GM23338 (cell line): ENCODE data around the gene LARGE1.
"Not testable (repeated sequence)": the region's sequence is repeated elsewhere in the genome, so short reads cannot be mapped to it uniquely, and the experiment has no call there.

ENCODE experiments used
- CTCF ChIP-seq, 2 experiments: fragments of 200-600 bp in 1 of 2; sonication (generic) in 1 of 2; conservative IDR thresholded peaks; 2 replicates each; pipeline versions ENCODE4 v1.5.1 to v1.6.1; 2016 to 2017; ENCODE audit warnings: antibody characterized with exemption in 2 of 2, low read depth in 2 of 2, mild to moderate bottlenecking in 2 of 2, moderate library complexity in 1 of 2
- EZH2 ChIP-seq: fragments of 200-600 bp; sonication (generic); IDR thresholded peaks from one replicate; pipeline ENCODE4 v1.8.0; 2017; ENCODE audit warnings: antibody characterized with exemption, mild to moderate bottlenecking, low read depth; ENCODE audit not compliant: unreplicated experiment
- EZH2phosphoT487 ChIP-seq: fragments of 200-600 bp; sonication (generic); IDR thresholded peaks from one replicate; pipeline ENCODE4 v1.8.1; 2018; ENCODE audit warnings: antibody characterized with exemption; ENCODE audit not compliant: unreplicated experiment
- JUNB ChIP-seq: IDR thresholded peaks from one replicate; pipeline ENCODE4 v1.6.1; 2016; ENCODE audit warnings: antibody characterized with exemption; ENCODE audit not compliant: unreplicated experiment
- POLR2AphosphoS5 ChIP-seq: IDR thresholded peaks from 2 replicates; pipeline ENCODE4 v1.6.1; 2016; ENCODE audit warnings: antibody characterized with exemption, low read depth
- REST ChIP-seq: IDR thresholded peaks from one replicate; pipeline ENCODE4 v1.6.1; 2018; ENCODE audit warnings: antibody characterized with exemption; ENCODE audit not compliant: unreplicated experiment
- STAT1 ChIP-seq: IDR thresholded peaks from one replicate; pipeline ENCODE4 v1.6.1; 2016; ENCODE audit warnings: antibody characterized with exemption; ENCODE audit not compliant: unreplicated experiment

GRCh38 chr22:33858653-33859052 is 61.6 kb downstream of the LARGE1 start:
- TF ChIP-seq CTCF (conservative IDR thresholded peaks at IDR 0.05; ENCODE audit: low read depth in 2 of 2); REST; EZH2phosphoT487; EZH2; POLR2AphosphoS5; JUNB; STAT1: not testable (repeated sequence)
